H1 (cell line): ENCODE results near the gene NBPF1. TPM values are rescaled to one million over a fixed set of nuclear protein-coding genes. Genes with fewer than 3 reads are reported as not detected.

Experiments
- CTCF ChIA-PET: fragments of 300-600 bp; sonication (Branson Sonifier 250); formaldehyde crosslinking; loops from one replicate; lab custom pipeline; 2021; ENCODE audit not compliant: partially characterized antibody; lab: Charles Lee
- POLR2A ChIA-PET: fragments of 300-600 bp; sonication (Branson Sonifier 250); formaldehyde crosslinking; loops from one replicate; lab custom pipeline; 2021; ENCODE audit warnings: inconsistent platforms; ENCODE audit not compliant: partially characterized antibody; lab: Charles Lee
- DNase-seq, 2 experiments: peaks; one replicate each; pipeline versions ENCODE4 v3.0.0 to v3.0.0-alpha.2; 2010 to 2022; ENCODE audit warnings: low spot score in 2 of 2, low read depth in 1 of 2, mixed read lengths in 1 of 2
- FAIRE-seq: peaks from 2 replicates; lab custom pipeline; 2011; peaks lifted over from hg19 to GRCh38; lab: Jason Lieb, UNC
- H2AFZ ChIP-seq: 2 replicates; pipeline ENCODE4 v1.8.1; 2012; ENCODE audit warnings: low read length, inconsistent platforms
- H2AK5ac ChIP-seq: 2 replicates; pipeline ENCODE4 v1.6.1; 2013; ENCODE audit warnings: low read depth, low read length
- H2BK120ac ChIP-seq: replicated peaks from 2 replicates; pipeline ENCODE3; 2013; ENCODE audit warnings: low read depth, low read length, inconsistent platforms
- H2BK12ac ChIP-seq: 2 replicates; pipeline ENCODE4 v1.6.1; 2013; ENCODE audit warnings: low read depth, low read length
- H2BK15ac ChIP-seq: 2 replicates; pipeline ENCODE4 v1.6.1; 2013; ENCODE audit warnings: low read length
- H2BK20ac ChIP-seq: 2 replicates; pipeline ENCODE4 v1.6.1; 2013; ENCODE audit warnings: low read length
- H2BK5ac ChIP-seq: 2 replicates; pipeline ENCODE4 v1.6.1; 2013; ENCODE audit warnings: low read depth, low read length
- H3K14ac ChIP-seq: 2 replicates; pipeline ENCODE4 v1.6.1; 2013; ENCODE audit warnings: inconsistent platforms; ENCODE audit not compliant: insufficient read length
- H3K18ac ChIP-seq: 2 replicates; pipeline ENCODE4 v1.6.1; 2013; ENCODE audit warnings: low read length; ENCODE audit errors: extremely low read depth
- H3K23ac ChIP-seq: 2 replicates; pipeline ENCODE4 v1.6.1; 2013; ENCODE audit warnings: inconsistent platforms; ENCODE audit not compliant: insufficient read length
- H3K23me2 ChIP-seq: 2 replicates; pipeline ENCODE4 v1.6.1; 2013; ENCODE audit warnings: low read depth, low read length
- H3K27ac ChIP-seq: 2 replicates; pipeline ENCODE4 v1.6.1; 2011; ENCODE audit warnings: low read depth, low read length, inconsistent platforms
- H3K27me3 ChIP-seq, 4 experiments: replicated peaks in 1 of 4; 1 replicate in 1 of 4; 2 replicates in 3 of 4; pipeline versions ENCODE4 v1.6.1 to v1.8.1; 2011 to 2013; ENCODE audit warnings: low read length in 3 of 4, mild to moderate bottlenecking in 3 of 4, inconsistent platforms in 2 of 4, mixed read lengths in 2 of 4, moderate library complexity in 1 of 4; ENCODE audit not compliant: control insufficient read depth in 3 of 4, insufficient read depth in 3 of 4; ENCODE audit errors: extremely low read depth in 1 of 4
- H3K36me3 ChIP-seq, 4 experiments: 2 replicates each; pipeline versions ENCODE4 v1.6.1 to v1.8.1; 2011 to 2013; ENCODE audit warnings: mild to moderate bottlenecking in 4 of 4, low read length in 3 of 4, moderate library complexity in 2 of 4, control low read depth in 1 of 4, inconsistent platforms in 1 of 4; ENCODE audit not compliant: insufficient read depth in 4 of 4, control insufficient read depth in 2 of 4
- H3K4ac ChIP-seq: replicated peaks from 2 replicates; pipeline ENCODE3; 2013; ENCODE audit warnings: low read length, low read depth, mixed read lengths, inconsistent platforms; ENCODE audit not compliant: insufficient read length
- H3K4me1 ChIP-seq, 4 experiments: replicated peaks in 1 of 4; 1 replicate in 1 of 4; 2 replicates in 3 of 4; pipeline versions ENCODE4 v1.6.1 to v1.8.1; 2011 to 2013; ENCODE audit warnings: low read length in 3 of 4, inconsistent platforms in 2 of 4, mixed read lengths in 1 of 4; ENCODE audit not compliant: insufficient read depth in 4 of 4, control insufficient read depth in 3 of 4
- H3K4me2 ChIP-seq, 2 experiments: 2 replicates each; pipeline versions ENCODE4 v1.6.1 to v1.8.1; 2011 to 2013; ENCODE audit warnings: low read depth in 2 of 2, low read length in 2 of 2, control low read depth in 1 of 2, inconsistent platforms in 1 of 2, mild to moderate bottlenecking in 1 of 2; ENCODE audit not compliant: insufficient read depth in 1 of 2
- H3K4me3 ChIP-seq, 4 experiments: fragments of 200-600, 300-600 bp in 1 of 4; sonication (generic), shearing (Covaris generic), sonication (Bioruptor Twin) in 1 of 4; 2 replicates each; pipeline versions ENCODE4 v1.5.1 to v1.8.1; 2011 to 2016; ENCODE audit warnings: low read length in 4 of 4, low read depth in 3 of 4, control low read depth in 2 of 4, inconsistent platforms in 2 of 4, mild to moderate bottlenecking in 2 of 4, mixed read lengths in 1 of 4, moderate library complexity in 1 of 4; ENCODE audit not compliant: insufficient read depth in 2 of 4; ENCODE audit errors: extremely low read depth in 1 of 4
- H3K56ac ChIP-seq: replicated peaks from 2 replicates; pipeline ENCODE3; 2013; ENCODE audit warnings: low read depth, mild to moderate bottlenecking, mixed read lengths, low read length, inconsistent platforms; ENCODE audit not compliant: insufficient read length
- H3K79me1 ChIP-seq: 2 replicates; pipeline ENCODE4 v1.6.1; 2013; ENCODE audit warnings: low read depth, low read length, control low read depth
- H3K79me2 ChIP-seq, 2 experiments: 2 replicates each; pipeline versions ENCODE4 v1.6.1 to v1.8.1; 2012 to 2013; ENCODE audit warnings: low read length in 2 of 2, mild to moderate bottlenecking in 2 of 2, inconsistent platforms in 1 of 2; ENCODE audit not compliant: insufficient read depth in 2 of 2, control insufficient read depth in 1 of 2
- H3K9ac ChIP-seq, 4 experiments: replicated peaks in 1 of 4; 1 replicate in 1 of 4; 2 replicates in 3 of 4; pipeline versions ENCODE4 v1.6.1 to v1.8.1; 2011 to 2013; ENCODE audit warnings: low read depth in 3 of 4, low read length in 3 of 4, control low read depth in 2 of 4, mild to moderate bottlenecking in 2 of 4, moderate library complexity in 2 of 4, inconsistent platforms in 1 of 4; ENCODE audit errors: extremely low read depth in 1 of 4
- H3K9me3 ChIP-seq, 2 experiments: 2 replicates each; pipeline versions ENCODE4 v1.6.1 to v1.8.1; 2012 to 2013; ENCODE audit warnings: mild to moderate bottlenecking in 2 of 2, moderate library complexity in 2 of 2, control low read depth in 1 of 2, inconsistent platforms in 1 of 2, low read depth in 1 of 2, low read length in 1 of 2, mixed read lengths in 1 of 2; ENCODE audit not compliant: insufficient read depth in 2 of 2
- H4K20me1 ChIP-seq, 2 experiments: replicated peaks in 1 of 2; 2 replicates each; pipeline versions ENCODE3 to v1.8.1; 2011 to 2013; ENCODE audit warnings: inconsistent platforms in 2 of 2, low read length in 2 of 2, mild to moderate bottlenecking in 1 of 2; ENCODE audit not compliant: insufficient read depth in 2 of 2, control insufficient read depth in 1 of 2
- H4K5ac ChIP-seq: 2 replicates; pipeline ENCODE4 v1.6.1; 2013; ENCODE audit warnings: low read length, low read depth, mixed read lengths, inconsistent platforms; ENCODE audit not compliant: insufficient read length
- H4K8ac ChIP-seq: 2 replicates; pipeline ENCODE4 v1.8.0; 2013; ENCODE audit warnings: mild to moderate bottlenecking, moderate library complexity, low read length, inconsistent platforms; ENCODE audit not compliant: insufficient read depth; ENCODE audit errors: extremely low read depth
- H4K91ac ChIP-seq: replicated peaks from 2 replicates; pipeline ENCODE3; 2013; ENCODE audit warnings: low read length, mixed read lengths, inconsistent platforms; ENCODE audit not compliant: insufficient read length
- CBX8 ChIP-seq: fragments of 300-800, 300-1000 bp; sonication (generic); IDR thresholded peaks from 2 replicates; pipeline ENCODE4 v1.7.1; 2016; ENCODE audit warnings: low read depth, low read length, borderline replicate concordance
- CREB1 ChIP-seq: IDR thresholded peaks from 2 replicates; pipeline ENCODE4 v1.6.1; 2012; ENCODE audit warnings: inconsistent platforms
- RAD21 ChIP-seq, 2 experiments: IDR thresholded peaks in 1 of 2; conservative IDR thresholded peaks in 1 of 2; 2 replicates each; pipeline ENCODE4 v1.6.1; 2011; ENCODE audit warnings: low read depth in 2 of 2, low read length in 2 of 2, improper control_type of control experiment in 1 of 2, inconsistent platforms in 1 of 2, mild to moderate bottlenecking in 1 of 2, moderate library complexity in 1 of 2
- SAP30 ChIP-seq: fragments of 300-600 bp; sonication (generic); IDR thresholded peaks from 2 replicates; pipeline ENCODE4 v1.7.1; 2012; ENCODE audit warnings: low read length, moderate library complexity, mild to moderate bottlenecking, inconsistent platforms; ENCODE audit not compliant: insufficient read depth, insufficient replicate concordance
- SIN3A ChIP-seq, 2 experiments: IDR thresholded peaks in 1 of 2; conservative IDR thresholded peaks in 1 of 2; 2 replicates each; pipeline ENCODE4 v1.6.1; 2011 to 2012; ENCODE audit warnings: low read length in 2 of 2, improper control_type of control experiment in 1 of 2, low read depth in 1 of 2, mild to moderate bottlenecking in 1 of 2
- WGBS, 2 experiments: shearing (Covaris generic) in 1 of 2; methylation state at CpG; one replicate each; pipeline versions ENCODE4 v1.1.6 to v1.1.7; 2013 to 2015; ENCODE audit warnings: low lambda C conversion rate in 2 of 2, mixed read lengths in 2 of 2, inconsistent platforms in 1 of 2, low coverage in 1 of 2, missing lambda C conversion rate in 1 of 2; ENCODE audit not compliant: insufficient replicate concordance in 2 of 2, insufficient coverage in 1 of 2, insufficient read length in 1 of 2; ENCODE audit errors: extremely low coverage in 1 of 2, missing lambda C conversion rate in 1 of 2; 5-methylcytosine and 5-hydroxymethylcytosine counted together
- polyA plus RNA-seq, 7 experiments: library from polyadenylated mRNA; depleted of rRNA in 3 of 7; stranded (reverse) in 5 of 7; unstranded in 2 of 7; fragments of >200 nt in 5 of 7; fragments of 200-250 nt in 2 of 7; gene quantifications; 1 replicate in 5 of 7; 2 replicates in 1 of 7; 4 replicates in 1 of 7; pipeline versions ENCODE4 v1.2.1 to v1.2.3, GENCODE V29; 2011 to 2013; ENCODE audit warnings: missing spikeins in 2 of 7, mixed read lengths in 2 of 7
- total RNA-seq: library from RNA; stranded (reverse); fragmentation: NEBNext Ultra II Directional; extraction: Animal tissue kit (Norgen Biotek cat#: 25700); gene quantifications from 2 replicates; pipeline ENCODE4 v1.2.1, GENCODE V29; 2021
- TF ChIP-seq, protein P1 (sequence below): IDR thresholded peaks from 2 replicates; pipeline ENCODE4 v1.6.1; 2012; ENCODE audit warnings: inconsistent platforms

NBPF1 gene
- total and polyA plus RNA-seq, 2 of the 8 experiments (the other 6 are each of a cell fraction or from before 2014, with no cell fraction given) = 9.6 to 19.3 TPM

GRCh38 chr1:16644193-16644481, 30.8 kb upstream of the NBPF1 start:
- Histone ChIP-seq H3K23me2 (peaks cover 9% of the 10 kb centered on the region), H4K8ac (peak overlapping the region; percentile 94), H2BK15ac (no peak overlapping the region), H3K79me1 (peaks cover 8% of the 10 kb centered on the region; the same call in 1 of the 2 replicates), H3K27ac (no peak overlapping the region; the same call in 1 of the 2 replicates), H3K56ac (peak overlapping the region; percentile 73), H3K4ac (no peak overlapping the region), H4K20me1 (no peaks in the 10 kb centered on the region), H3K9ac (peak overlapping the region; percentile 36 to 93 (median 79)), H3K36me3 (no peaks in the 10 kb centered on the region), H4K91ac (no peak overlapping the region), H2AK5ac (no peak overlapping the region), H3K14ac (no peak overlapping the region), H3K9me3 (no peaks in the 10 kb centered on the region), H3K4me1 (peaks cover 0 to 19% (median 12%) of the 10 kb centered on the region in 4 experiments; a peak in 6 of 7 replicates), H3K4me3 (peak overlapping the region; percentile 48 to 100 (median 70)), H2BK120ac (no peak overlapping the region), H2BK20ac (no peak overlapping the region), H2BK5ac (peak overlapping the region; percentile 72; the same call in 1 of the 2 replicates), H3K27me3 (peaks cover 7 to 23% (median 18%) of the 10 kb centered on the region in 4 experiments; a peak in 6 of 7 replicates), H3K18ac (peak overlapping the region; percentile 88; the same call in 1 of the 2 replicates), H2AFZ (peak overlapping the region; percentile 8; the same call in 1 of the 2 replicates), H2BK12ac (no peak overlapping the region), H3K4me2 (peak overlapping the region; percentile 72 to 92), H3K23ac (no peak overlapping the region), H4K5ac (peak overlapping the region; percentile 92), H3K79me2 (no peaks in the 10 kb centered on the region)
- 0 out of 4 replicates have a peak, but pooled peaks of 1 of the 2 experiments have one; percentile 0 for TF ChIP-seq RAD21 (IDR thresholded peaks at IDR 0.05 in 1 of 2, conservative IDR thresholded peaks at IDR 0.05 in 1 of 2; ENCODE audit: low read depth in 2 of 2, low read length in 2 of 2)
- TF ChIP-seq, protein P1, sequence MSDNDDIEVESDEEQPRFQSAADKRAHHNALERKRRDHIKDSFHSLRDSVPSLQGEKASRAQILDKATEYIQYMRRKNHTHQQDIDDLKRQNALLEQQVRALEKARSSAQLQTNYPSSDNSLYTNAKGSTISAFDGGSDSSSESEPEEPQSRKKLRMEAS = no peak
- TF ChIP-seq CREB1 = no peak
- peak; percentile 94 for TF ChIP-seq SAP30
- 0 out of 4 replicates have a peak, but pooled peaks of 1 of the 2 experiments have one; percentile 39 for TF ChIP-seq SIN3A (conservative IDR thresholded peaks at IDR 0.05 in 1 of 2, IDR thresholded peaks at IDR 0.05 in 1 of 2; ENCODE audit: low read depth in 1 of 2, low read length in 2 of 2)
- no peak for TF ChIP-seq CBX8
- no peak for DNase-seq
- ChIA-PET POLR2A (interaction anchor here (0.7 to 1.9 kb wide), 4 partner anchors 14 to 54 kb away, joined by 3 to 5 read pairs (median 4); no protein-coding TSS in a partner anchor), CTCF (interaction anchor here (0.5 to 2.5 kb wide), 6 partner anchors 20 to 1141 kb away, joined by 3 to 27 read pairs (median 4); no protein-coding TSS in a partner anchor)
- FAIRE-seq = no peak
- 10% methylated on average over 16 of the region's 16 CpGs; no CpG with 5 or more reads in 1 of the 2 experiments for WGBS, 2 experiments
